HG03354 (cell line): ENCODE measurements around the gene PHF2.

Experiments used
- ATAC-seq: cut with Tn5 transposase; IDR thresholded peaks from one replicate; pipeline ENCODE4 v1.9.1; 2021; ENCODE audit warnings: mild to moderate bottlenecking; ENCODE audit not compliant: unreplicated experiment, poor library complexity, severe bottlenecking

PHF2 gene

DNA sequence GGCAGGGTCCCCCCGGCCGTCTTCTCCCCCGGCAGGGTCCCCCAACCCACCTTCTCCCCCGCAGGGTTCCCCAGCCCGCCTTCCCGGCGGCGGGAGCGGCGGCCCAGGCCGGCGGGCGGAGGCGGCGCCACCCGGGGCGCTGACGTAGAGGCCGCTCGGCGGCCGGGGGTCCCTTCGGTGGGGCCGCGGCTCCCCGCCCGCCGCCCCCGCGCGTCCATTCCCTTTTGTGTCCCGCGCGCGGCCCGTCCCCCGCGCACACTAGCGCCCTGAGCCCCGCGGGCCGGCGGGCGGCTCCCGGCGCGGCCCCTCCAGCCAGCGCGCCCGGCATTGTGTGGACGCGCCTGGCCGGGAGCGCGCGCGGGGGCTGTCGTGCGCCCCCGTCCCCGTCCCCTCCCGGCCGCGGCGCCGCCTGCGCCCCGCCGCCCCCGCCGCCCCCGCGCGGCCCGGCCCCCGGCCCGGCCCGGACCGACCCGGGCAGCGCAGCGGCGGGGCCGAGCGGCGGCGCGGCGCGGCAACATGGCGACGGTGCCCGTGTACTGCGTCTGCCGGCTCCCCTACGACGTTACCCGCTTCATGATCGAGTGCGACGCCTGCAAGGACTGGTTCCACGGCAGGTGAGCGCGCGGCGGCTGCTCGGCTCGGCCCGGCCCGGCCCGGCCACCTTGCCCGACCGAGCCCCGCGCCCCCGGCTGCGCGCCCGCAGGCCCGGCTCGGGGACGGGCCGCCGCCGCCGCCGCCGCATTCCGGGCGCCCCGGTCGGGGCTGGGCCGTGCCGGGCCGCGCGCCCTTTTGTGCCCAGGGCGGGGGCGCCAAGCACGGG lies at the start of gene PHF2:
PHF2 (plus strand) TSS at position 327 of the 820 bp plus-strand sequence; CDS start at position 517, 190 bp downstream.
- peak; percentile 51 for ATAC-seq

DNA sequence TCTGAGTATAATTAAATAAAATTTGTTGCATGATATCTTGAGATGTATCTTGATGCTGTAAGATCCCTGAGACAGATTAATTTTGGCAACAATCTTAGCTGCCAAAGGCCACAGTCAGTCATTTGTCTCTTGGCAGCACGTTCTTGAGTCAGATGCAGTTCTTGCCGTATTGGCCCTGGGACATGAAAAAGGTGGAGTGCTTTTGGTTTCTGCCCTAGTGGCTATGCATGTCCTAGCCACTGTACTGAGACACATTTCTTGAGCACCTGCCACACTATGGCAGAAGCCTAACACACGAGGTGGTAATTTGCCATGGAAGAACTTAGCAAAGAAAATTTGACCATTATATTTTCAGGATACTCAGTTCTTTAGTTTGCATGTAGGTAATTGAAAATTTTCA lies 45.0 kb upstream of the PHF2 start:
- no peak for ATAC-seq

DNA sequence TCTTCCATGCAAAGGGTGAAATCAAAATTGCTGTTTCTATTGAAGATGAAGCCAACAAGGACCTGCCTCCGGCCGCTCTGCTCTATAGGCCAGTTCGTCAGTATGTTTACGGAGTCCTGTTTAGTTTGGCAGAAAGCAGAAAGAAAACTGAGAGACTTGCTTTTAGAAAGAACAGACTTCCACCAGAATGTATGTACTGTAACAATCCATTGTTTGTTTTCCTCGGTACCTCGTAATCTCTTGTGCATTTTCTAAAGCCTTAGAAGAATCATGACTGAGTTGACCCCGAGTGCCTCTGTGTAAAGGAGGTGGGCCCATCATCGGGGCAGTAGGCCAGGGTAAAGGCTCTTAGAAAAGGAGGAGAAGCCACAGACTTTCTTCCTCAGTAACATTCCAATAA lies 44.2 kb upstream of the PHF2 start:
- ATAC-seq: no peak

DNA sequence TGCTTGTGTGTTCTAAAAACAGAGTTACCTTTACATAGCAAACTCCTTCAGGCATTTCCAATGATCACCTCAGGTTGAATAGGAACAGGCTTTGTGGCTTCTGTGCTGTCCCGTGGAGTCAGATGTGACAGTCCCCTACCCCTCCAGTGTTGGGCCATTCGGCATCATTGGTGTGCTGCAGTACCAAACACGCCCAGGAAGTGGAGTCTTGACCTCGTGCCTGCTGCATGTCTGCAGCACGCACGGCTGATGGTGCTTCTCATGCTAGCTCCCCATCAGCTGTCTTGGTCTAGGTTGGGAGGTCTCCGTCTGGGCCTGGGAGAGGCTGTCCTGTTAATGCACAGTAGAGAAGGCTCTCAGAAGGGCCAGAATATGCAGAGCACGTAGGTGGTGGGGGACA lies 42.5 kb upstream of the PHF2 start:
- ATAC-seq: no peak

DNA sequence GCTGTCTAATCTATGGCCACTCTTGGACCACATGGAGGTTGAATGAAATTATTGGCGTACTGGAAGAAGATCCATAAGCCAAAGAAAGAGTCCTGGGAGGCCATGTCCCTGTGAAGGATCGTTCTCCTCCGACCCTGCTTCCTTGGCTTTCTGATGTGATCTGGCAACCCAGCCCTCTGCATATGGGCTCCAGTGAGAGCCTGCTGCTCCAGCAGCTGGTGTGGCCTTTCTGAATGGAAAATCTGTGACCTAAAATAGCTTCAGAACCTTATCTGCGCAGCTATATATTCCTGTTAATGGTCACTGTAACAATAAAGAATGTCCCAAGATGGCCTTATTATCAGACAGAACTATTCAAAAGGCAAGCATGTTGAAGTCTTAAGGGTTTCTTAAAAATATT lies 40.2 kb upstream of the PHF2 start:
- no peak for ATAC-seq

DNA sequence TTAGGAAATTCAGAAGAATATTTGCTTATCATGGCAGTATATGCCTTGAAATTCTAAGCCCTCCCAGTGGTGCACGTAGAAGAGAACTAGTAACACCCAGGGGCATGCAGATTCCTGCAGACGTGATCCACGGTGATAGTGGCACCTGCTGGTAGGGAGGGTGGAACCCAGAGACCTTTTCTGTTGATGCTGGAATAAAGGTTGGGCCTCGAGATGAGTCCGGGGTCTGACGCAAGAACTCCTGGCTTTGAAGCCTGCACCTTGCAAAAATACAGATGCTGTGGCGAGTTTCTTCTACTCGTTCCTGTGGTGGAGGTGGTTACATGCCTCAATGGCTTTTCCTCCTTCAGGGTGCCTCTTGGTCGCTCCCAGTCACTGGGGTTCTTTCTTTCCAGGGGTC lies 39.5 kb upstream of the PHF2 start:
- no peak for ATAC-seq

DNA sequence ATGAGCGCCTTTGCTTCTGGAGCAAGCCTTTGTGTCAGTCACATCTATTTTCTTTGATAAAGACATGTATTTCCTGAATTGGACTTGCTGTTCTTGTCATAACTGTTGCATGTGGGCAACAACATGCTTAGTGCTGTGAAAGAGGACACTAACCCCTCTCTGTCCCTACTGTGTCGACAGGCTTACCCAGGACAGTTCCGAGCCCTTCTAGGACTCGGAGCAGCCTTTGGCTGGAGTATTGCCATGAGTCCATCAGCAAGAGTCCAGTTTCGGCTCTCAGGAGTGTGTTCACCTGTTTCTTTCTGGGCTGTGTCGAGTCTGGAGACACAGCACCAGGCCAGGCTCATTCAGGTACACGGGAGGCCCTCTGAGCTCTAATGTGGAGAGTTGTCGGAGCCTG lies 36.1 kb upstream of the PHF2 start:
- ATAC-seq: no peak

DNA sequence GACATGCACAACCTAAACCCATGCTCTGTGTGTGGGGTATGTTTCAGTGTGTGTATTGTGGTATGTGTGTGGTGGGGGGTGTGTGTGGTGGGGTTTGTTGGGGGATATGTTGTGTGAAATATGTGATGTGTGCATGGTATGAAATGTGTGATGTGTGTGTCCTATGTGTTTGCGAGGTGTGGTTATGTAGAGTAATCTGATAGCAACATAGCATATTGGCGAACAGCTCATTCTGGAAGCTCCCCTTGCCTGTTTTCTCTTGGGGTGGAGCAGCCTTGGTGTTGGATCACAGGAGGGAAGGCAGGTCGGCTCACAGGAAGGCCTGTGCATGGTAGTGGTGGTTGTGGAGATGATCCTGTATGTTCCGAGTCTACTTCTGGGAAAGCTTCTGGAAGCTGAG lies 35.4 kb upstream of the PHF2 start:
- no peak for ATAC-seq

DNA sequence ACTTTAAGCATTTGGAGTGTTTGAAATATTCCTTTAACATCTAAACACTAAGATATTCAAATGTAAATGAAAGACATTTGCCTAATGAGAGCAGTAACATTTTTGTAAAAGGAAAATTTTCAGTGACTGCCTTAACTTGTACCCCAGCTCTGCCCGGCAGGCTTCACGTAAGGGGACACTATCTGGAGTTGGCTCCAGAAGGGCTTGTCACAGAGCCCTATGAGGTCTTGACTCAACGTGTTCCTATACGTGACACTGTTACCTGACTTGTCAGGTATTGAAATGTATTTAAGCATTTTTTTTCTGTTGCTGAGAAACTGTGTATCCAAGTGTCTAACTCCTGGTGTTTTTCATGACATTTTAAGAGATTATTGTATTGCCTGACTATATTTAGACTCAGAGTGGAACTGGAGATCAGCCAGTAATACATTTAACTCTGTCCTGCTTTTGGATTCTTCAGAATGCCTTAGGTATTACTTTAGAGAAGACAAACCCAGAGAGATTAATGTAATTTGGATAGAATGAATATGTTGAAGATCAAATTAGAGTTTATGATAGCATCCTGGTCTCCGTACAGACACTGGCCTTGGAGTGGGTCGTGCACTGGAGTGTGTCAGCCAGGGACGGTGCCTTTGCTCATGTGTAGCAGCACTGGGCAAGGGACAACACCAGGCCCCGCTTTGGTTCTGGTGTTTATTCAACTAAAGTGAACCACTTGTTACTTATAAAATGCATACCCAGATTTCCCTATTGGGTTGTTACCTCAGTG lies 34.6 kb upstream of the PHF2 start:
- ATAC-seq: no peak

DNA sequence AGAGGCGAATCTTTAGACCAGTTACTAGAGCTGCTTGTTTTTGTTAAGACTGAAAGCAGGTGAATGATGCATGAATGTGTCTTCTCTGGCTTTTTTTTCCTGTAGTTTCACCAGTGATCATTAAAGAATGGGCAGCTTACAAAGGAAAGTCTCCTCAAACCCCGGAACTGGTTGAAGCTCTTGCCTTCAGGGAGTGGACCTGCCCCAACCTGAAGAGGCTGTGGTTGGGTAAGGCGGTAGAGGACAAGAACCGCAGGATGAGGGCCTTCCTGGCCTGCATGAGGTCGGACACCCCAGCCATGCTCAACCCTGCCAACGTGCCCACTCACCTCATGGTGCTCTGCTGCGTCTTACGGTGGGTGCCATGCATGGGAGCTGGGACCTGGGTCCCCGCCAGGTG lies 33.3 kb upstream of the PHF2 start:
- ATAC-seq: no peak

DNA sequence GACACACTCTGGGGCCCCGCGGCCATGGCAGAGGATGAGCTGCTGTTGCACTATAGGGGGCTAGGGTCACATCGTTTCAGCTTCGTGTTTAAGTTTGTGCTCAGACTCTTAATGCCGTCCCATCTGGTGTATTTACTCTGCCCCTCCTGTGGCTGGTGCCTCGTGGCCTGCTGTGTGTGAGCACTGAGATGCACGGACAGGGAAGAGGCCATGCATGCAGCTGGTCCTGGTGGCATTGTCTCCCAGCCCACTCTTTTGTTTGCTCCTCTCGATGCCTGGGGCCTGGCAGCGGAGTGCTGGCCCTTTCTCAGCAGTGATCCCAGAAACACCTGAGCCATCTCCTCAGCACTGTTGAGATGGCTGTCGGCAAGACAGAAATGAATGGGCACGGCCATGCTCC lies 30.0 kb upstream of the PHF2 start:
- ATAC-seq: no peak

DNA sequence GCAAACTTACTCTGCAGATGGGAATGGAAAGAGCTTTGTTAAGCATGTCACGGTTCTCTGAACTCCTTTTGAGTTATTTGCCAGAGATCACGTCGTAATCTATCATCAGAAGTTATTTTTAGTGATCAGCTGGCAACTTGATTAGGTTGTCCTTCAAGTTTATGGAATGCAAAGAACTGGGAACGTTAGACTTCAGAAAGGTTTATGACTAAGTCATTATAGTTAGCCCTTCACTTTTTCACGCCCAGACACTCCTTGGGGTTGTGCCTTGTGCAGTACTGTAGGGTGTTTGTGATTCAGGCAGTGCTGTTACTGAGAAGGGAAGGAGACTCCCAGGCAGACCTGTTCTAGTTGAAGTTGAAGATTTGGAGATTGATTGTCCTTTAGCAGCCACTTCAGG lies 26.8 kb upstream of the PHF2 start:
- ATAC-seq: no peak

DNA sequence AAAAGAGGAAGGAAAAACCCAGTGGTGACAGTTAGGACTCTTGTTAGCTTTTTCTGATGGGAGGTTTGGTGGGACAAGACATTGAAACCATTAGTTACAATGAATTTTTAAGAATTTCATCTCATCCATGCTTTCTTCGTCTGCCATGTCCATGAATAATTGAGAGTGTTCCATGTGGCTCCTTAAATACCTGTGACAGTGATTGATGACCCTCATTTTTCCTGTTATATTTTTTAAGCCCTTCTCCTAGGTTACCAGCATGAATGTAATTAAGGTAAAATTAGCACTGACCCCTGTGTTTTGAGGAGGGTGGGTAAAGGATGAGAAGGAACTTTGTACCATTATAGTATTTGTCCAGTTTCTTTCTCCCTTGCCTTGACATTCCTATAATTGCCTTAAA lies 23.5 kb upstream of the PHF2 start:
- ATAC-seq: no peak

DNA sequence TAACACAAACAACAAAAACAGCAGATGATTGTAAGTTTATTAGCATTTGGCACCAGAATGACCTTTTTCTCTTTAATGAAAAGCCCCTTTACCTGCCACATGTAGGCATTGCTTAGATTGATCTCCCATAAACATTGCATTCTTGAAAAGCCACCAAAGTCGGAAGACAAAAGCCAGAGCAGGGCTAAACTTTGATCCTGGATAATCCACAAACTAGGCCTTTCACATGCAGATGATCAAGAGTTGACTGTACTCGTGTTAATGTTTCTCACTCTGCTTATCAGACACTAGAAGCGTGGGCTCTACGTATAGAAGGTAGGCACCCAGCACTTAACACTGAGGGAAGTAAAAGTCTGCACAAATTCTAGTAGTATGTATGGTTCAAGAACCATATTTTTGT lies 21.0 kb upstream of the PHF2 start:
- ATAC-seq: no peak

DNA sequence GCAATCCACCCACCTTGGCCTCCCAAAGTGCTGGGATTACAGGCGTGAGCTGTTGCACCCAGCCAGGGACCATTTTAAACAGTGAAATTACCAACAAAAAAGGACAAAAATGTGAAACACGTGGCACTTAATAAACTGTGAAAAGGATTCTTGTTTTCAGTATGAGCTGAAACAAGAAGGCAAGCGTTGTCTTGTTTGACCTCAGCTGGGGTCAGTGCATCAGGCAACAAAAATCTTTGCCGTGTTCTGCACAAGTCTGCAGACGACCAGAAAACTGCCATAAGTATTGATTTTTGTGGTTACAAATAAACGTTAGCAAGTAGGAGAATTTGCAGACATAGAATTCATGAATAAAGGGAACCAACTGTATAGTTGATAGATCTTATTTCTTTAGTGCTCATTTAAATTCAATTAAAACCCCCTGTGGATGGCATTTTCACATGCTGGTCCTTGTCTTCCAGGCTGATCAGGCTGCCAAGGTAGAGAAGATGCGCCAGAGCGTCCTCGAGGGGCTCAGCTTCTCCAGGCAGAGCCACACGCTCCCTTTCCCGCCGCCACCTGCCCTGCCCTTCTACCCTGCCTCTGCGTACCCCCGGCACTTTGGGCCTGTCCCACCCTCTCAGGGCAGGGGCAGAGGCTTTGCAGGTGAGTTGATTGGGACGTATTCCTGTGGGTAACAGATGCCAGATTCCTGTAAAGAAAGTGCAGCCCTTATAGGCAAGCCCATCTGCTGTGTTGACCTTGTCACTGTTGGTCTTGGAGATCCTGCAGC lies 18.8 kb upstream of the PHF2 start:
- ATAC-seq: no peak

DNA sequence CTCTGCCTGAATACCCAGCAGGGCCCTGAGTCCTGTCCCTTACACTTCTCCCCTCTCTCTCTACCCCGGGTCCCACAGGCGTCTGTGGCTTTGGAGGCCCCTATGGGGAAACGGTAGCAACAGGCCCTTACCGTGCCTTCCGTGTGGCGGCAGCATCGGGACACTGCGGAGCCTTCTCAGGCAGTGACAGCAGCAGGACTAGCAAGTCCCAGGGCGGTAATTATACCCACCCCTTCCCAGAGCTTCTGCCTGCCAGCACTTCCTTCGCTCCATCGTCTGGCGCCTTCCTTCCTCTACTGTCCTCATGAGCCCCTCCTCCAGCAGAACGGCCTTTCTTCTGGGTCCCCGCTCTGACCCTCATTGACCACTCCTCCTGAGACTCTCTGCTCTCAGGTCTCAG lies 17.9 kb upstream of the PHF2 start:
- no peak for ATAC-seq

DNA sequence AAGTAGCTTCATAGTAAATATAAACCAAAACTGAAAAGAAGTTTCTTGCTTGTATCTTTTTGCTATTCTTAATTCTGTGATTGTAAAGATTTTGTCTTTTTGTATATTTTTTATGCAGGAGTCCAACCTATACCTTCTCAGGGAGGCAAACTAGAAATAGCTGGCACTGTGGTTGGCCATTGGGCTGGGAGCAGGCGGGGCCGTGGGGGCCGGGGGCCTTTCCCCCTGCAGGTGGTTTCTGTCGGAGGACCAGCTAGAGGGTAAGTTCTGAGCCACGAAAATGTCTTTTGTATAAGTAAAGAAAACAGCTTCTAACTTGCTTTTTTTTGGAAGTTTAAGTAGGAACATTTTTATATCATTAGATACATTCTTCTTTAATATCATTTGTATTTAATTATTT lies 15.4 kb upstream of the PHF2 start:
- ATAC-seq: no peak

DNA sequence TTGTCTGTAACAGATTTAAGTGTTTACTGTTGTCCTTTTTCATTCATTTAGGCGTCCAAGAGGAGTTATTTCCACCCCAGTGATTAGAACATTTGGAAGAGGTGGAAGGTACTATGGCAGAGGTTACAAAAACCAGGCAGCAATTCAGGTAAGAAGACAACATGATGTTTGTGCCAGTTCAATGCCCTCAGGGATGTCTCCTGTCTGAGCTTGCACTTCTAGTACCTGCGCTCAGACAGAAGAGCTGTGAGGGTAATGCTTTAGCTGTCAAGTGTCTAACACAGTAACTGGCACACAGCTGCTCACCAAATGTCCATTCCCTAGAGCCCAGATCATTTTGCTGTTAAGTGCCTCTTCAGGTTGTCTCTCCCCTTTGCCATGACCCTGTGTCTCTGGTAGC lies 14.2 kb upstream of the PHF2 start:
- ATAC-seq: no peak

DNA sequence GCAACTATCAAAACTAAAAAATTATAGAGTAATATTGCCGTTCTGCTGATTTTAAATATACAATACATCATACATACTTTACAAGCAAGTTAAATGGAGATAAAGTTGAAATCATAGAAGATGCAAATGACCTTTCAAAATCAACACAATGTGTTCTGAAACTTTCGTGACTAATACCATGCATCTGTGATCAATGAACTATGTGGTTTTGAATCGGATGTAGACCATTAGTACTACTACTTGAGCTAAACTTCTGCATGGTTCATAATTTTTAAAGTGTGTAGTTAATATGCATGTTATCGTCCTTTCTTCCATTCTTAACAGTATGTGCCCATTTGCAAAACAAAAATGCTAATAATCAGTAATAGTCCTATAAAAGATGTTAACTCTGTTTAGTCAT lies 11.3 kb upstream of the PHF2 start:
- no peak for ATAC-seq

DNA sequence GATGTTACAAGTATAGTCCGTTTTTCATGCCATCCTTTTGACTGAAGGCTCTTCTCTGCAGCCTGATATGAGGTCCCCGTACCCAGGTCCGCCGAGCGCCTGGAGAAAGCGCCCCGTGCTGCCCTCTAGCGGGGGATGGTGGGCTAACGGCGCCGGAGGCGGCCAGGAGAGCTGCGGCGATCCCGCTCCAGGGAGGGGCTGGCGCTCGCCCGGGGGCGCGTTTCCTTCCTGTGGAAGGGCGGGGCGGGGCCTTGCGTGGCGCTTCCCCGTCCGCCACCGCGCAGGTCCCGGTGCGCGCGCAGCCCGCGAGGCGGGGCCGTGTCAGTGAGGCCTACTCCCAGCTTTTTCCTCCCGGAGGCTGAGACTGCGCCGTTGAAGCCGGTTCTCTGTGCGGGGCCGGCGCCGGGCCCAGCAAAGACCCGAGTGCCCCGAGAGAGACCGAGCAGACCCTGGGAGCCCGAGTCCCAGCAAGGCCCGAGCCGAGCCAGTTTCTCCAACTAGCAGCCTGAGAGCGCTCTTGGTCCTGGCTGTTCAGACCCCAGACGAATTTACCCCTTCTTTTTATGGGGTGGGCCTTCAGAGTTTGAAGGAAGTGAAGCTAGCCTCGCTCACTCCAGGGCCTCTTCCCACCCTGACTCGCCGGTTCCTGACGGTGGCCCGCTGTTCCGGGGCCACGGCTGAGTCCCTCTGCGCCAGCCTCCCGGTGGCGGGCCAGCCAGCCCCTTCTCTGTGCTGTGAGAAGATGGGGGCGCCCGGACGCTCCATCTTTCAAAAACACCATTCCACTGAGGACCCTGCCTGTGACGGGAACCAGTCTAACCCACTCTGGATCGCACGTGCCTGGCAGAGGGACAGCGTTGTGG lies 9.7 kb upstream of the PHF2 start:
- ATAC-seq: peak; percentile 88
